Kidney epithelial cell (primary cell): ENCODE measurements around the gene NGEF. TPM values are rescaled to one million over a fixed set of nuclear protein-coding genes. Genes with fewer than 3 reads are reported as not detected.

Source experiments
- DNase-seq: peaks from one replicate; pipeline ENCODE4 v3.0.0-alpha.2; 2010; ENCODE audit warnings: low read depth
- H3K27me3 ChIP-seq: 2 replicates; pipeline ENCODE4 v1.6.0; 2011; ENCODE audit warnings: low read length; ENCODE audit not compliant: control insufficient read depth, insufficient read depth
- H3K36me3 ChIP-seq: 2 replicates; pipeline ENCODE4 v1.5.1; 2011; ENCODE audit warnings: low read length; ENCODE audit not compliant: control insufficient read depth, insufficient read depth
- H3K4me3 ChIP-seq: 2 replicates; pipeline ENCODE4 v1.5.1; 2011; ENCODE audit warnings: low read depth, mild to moderate bottlenecking, control low read depth, low read length
- CTCF ChIP-seq: IDR thresholded peaks from 2 replicates; pipeline ENCODE4 v1.5.1; 2011; ENCODE audit warnings: mild to moderate bottlenecking, moderate library complexity, low read length, control low read depth, inconsistent platforms; ENCODE audit not compliant: insufficient read depth, poor library complexity, severe bottlenecking
- total RNA-seq: library from RNA; depleted of rRNA; stranded (reverse); fragments of >200 nt; gene quantifications from 2 replicates; pipeline ENCODE4 v1.2.3, GENCODE V29; 2015

The NGEF gene
- total RNA-seq, 1 donor from 2014 or later, result 2.5 TPM

GRCh38 chr2:232920760-232921159 lies 92.3 kb downstream of the NGEF start:
- no peak for TF ChIP-seq CTCF
- no peaks in the 10 kb centered on the region for H3K36me3 ChIP-seq
- no peak for DNase-seq
- no peak overlapping the region for H3K4me3 ChIP-seq
- peaks cover 16% of the 10 kb centered on the region for H3K27me3 ChIP-seq

GRCh38 chr2:232920055-232920454 lies 93.0 kb downstream of the NGEF start:
- H3K4me3 ChIP-seq, result no peak overlapping the region
- DNase-seq, result no peak
- no peaks in the 10 kb centered on the region for H3K36me3 ChIP-seq
- peaks cover 9% of the 10 kb centered on the region for H3K27me3 ChIP-seq
- TF ChIP-seq CTCF, result no peak

- no peak overlapping the region for H3K4me3 ChIP-seq
- DNase-seq, result no peak
- peaks cover 6% of the 10 kb centered on the region for H3K27me3 ChIP-seq
- TF ChIP-seq CTCF, result no peak
- H3K36me3 ChIP-seq, result no peaks in the 10 kb centered on the region
Observed at GRCh38 chr2:232919141-232919540, 93.9 kb downstream of the NGEF start.

- Histone ChIP-seq H3K36me3 (no peaks in the 10 kb centered on the region), H3K27me3 (peaks cover 4% of the 10 kb centered on the region), H3K4me3 (no peak overlapping the region)
- no peak for TF ChIP-seq CTCF
- no peak for DNase-seq
Observed at GRCh38 chr2:232913903-232914302, 99.2 kb downstream of the NGEF start.

- no peak for DNase-seq
- peaks cover 3% of the 10 kb centered on the region for H3K27me3 ChIP-seq
- no peak overlapping the region for H3K4me3 ChIP-seq
- TF ChIP-seq CTCF, result no peak
- no peaks in the 10 kb centered on the region for H3K36me3 ChIP-seq
Observed at GRCh38 chr2:232911712-232912277, 101.3 kb downstream of the NGEF start.

GRCh38 chr2:232910376-232910775 lies 102.7 kb downstream of the NGEF start:
- Histone ChIP-seq H3K27me3 (no peaks in the 10 kb centered on the region), H3K4me3 (no peak overlapping the region), H3K36me3 (no peaks in the 10 kb centered on the region)
- no peak for TF ChIP-seq CTCF
- no peak for DNase-seq
